HG02623 (cell line): ENCODE measurements around the gene SYNGR1.

Experiments
- ATAC-seq: cut with Tn5 transposase; IDR thresholded peaks from one replicate; pipeline ENCODE4 v1.9.1; 2021; ENCODE audit warnings: moderate library complexity; ENCODE audit not compliant: unreplicated experiment

SYNGR1 gene

GRCh38 chr22:39349967-39350726 lies at the start of gene SYNGR1:
TSS of gene SYNGR1 (plus strand) at chr22:39349991. CDS start at chr22:39350011, 20 bp downstream.
- ATAC-seq = no peak

DNA sequence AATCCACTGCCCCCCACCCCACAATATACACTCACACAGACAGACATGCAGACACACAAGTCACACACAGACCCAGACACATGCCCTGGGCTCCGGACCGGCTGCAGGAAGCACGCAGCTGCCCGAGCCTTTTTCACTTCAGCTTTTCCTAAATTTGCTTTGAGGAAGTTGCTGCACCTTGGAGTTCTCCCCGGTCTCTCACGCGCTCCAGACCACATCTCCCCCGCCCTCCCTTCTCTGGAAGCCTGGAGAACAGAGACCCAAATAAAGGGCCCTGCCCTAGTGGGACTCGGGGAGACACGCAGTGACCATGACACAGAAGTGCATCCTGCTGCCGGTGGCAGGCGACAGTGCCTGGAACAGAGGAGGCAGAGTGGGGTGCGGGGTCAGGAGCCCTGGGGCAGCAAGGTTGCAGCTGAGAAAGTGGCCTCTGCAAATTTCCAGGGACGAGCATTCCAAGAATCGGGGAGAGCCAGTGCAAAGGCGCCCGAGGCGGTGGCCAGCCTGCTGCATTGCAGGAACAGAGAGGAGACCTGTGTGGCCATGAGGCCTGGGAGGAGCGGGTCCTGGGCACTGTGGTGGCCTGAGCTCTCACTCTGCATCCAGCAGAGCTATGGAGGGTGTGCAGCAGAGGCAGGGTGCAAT lies 49.5 kb upstream of the SYNGR1 start:
- no peak for ATAC-seq

- no peak for ATAC-seq
Measured at GRCh38 chr22:39301108-39301507, 48.7 kb upstream of the SYNGR1 start.

DNA sequence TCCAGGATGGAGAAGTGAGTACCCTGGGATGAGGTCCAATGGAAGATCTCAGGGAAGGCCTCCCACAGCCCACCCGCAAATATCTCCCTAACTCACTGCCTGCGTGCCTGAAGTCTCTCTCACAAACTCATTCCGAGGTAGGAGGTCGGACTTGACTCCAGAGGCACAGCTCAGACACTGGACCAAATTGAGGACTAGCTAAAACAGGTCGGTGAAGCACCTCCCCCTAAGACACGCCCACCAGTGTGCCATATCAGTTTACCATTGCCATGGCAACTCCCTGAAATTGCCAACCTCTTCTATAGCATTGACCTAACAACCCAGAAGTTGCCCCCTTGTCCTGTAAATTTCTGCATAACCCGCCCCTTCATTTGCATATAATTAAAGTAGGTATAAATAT lies 47.9 kb upstream of the SYNGR1 start:
- no peak for ATAC-seq

DNA sequence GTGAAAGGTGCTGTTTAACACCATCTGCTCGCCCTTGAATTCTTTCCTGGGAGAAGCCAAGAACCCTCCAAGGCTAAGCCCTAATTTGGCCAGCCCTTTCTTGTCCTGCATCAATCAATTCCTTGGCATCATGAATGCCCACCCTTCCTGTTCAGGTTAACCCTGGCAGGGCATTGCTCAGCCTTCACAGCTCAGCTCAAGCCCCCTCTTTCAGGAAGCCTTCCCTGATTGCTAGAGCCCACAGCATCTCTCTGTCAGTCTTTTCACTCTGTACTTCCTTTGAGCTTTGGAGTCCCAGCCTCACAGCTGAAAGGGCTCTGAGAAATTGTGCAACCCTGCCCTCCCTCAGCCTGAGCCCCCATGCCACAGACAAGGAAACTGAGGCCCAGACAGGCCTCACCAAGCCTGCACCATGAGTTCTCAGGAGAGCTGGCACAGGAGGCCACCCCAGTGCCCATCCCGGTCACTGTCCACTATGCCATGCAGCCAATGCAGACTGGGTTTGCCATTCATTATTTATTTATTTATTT lies 47.3 kb upstream of the SYNGR1 start:
- ATAC-seq = no peak

DNA sequence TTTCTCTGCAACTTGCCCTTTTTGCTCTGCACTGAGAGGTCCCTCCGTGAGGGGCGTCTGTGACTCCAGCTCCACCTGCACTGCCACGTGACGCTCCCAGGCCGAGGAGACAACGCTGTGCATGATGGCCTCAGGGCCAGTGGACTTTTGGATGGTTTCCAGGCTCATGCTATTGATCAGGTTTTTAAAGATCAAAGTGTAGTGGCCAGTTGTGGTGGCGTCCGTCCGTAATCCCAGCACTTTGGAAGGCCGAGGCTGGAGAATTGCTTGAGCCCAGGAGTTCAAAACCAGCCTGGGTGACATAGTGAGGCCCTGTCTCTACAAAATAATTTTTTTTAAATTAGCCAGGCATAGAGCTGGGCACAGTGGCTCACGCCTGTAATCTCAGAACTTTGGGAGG lies 46.4 kb upstream of the SYNGR1 start:
- ATAC-seq = no peak

- no peak for ATAC-seq
Measured at GRCh38 chr22:39303892-39304671, 45.7 kb upstream of the SYNGR1 start.

DNA sequence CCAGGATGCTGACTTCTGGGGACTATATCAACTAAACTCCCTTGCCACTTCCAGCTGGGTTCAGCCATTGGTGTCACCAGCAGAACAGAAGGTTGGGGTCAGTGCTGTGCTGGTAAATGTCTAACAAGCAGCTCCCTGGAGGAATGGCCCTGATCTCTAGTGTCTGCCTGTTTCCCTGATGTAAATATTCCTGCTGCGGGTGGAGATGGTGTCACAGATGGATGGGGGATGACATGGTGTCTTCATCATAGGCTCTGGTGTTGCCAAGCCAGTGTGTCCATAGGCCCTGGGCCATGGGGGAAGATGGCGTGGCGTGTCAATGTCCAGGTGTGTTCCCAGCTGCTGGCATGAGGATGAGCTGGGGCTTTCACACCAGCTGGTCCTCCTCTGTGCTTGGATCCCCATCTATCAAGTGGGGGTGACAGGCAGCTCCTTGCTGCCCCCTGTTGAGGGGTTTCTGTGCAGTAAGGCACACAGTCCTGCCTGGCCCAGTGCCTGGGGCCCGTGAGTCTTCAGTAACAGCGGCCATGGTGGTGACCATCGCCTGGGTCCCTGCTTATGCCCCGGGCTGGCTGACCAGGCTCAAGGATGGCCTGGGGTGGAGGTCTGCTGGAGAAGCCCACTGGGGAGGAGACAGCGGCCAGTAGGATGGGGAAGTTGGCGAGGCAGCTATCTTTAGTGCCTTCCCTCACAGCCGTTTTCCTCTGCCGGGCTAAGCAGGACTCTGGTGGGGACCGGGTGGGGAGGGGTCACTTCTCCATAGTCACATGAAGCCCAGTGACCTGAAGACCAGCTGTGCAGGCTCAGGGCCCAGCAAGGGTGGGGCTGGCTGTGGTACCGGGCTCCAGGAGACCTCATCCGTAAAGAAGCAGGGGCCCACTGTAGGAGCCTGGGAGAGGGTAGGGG lies 43.1 kb upstream of the SYNGR1 start:
- no peak for ATAC-seq

GRCh38 chr22:39308614-39309363 lies 41.0 kb upstream of the SYNGR1 start:
- ATAC-seq = no peak

DNA sequence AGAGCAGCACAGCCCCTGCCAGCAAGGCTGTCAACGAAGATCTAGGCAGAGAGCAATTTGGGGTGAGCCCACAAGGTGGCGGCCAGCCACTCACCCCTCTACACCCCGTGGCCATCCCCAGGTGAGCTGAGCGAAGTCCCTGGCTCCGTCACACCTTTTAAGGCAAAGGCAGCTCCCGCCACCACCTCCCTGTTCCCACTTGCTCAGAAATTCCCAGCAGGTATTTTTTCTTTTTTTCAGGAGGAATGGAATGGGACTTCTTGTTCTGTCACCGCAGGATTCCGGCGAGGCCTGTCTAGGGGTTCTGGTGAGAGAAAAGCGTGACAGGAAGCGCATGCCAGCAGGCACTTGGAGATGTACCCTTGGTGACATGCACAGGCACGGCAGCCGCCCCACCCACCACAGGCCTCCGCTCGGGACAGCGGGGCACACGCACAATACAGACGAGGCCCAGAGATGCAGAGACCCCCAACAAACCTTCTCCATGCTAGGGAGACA lies 40.4 kb upstream of the SYNGR1 start:
- ATAC-seq = no peak

GRCh38 chr22:39309881-39310714 lies 39.7 kb upstream of the SYNGR1 start:
- ATAC-seq = no peak

GRCh38 chr22:39311592-39312400 lies 38.0 kb upstream of the SYNGR1 start:
- no peak for ATAC-seq

DNA sequence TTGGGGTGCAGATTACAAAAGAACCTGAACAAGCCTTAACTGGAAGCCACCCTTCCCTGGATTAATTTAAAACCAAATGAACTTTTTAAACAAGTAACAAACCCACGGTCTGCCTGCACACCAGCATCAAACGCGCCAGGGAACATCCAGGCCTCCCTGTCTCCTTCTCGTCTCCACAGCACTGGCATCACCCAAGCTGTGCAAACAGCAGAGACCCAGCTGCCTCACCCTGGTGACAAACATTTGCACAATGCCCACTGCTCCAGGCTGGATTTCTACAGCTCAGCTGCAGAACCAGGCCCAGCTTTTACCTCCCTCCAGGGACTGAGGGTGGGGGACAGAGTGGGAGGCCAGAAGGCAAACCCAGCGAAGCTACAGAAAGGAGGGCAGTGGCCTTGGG lies 37.4 kb upstream of the SYNGR1 start:
- ATAC-seq = no peak

DNA sequence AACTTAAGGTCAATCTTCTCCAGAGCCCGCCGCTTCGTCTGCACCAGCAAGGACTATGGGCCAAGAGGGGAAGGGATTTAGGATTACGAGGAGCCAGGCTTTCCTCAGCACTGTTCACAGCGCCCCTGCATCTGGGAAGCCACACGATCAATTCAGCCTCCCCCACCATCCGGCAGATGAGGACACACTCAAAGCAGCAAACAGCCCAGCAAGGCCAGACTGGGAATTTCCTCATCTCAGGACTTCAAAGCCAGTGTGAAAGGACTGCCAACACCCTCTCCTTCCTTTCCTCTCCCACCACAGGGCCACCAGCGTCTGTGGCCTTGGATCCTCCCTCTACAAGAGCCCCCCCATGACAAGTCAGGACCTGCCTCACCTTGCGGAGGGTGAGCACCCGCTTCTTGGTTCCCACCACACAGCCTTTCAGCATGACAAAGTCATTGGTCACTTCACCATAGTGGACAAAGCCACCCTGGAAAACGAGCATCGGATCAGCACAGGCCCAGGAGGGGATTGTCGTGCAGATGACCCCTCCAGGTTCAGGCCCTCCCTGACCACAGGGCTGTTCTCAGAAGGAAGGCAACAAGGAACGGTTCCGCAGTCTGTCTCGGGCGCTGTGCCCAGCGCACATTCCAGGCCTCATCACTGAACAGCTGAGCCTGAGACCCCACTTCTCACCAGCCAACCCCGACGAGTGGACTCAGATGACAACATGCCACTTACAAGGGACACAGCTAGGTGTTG lies 36.4 kb upstream of the SYNGR1 start:
- ATAC-seq = no peak

DNA sequence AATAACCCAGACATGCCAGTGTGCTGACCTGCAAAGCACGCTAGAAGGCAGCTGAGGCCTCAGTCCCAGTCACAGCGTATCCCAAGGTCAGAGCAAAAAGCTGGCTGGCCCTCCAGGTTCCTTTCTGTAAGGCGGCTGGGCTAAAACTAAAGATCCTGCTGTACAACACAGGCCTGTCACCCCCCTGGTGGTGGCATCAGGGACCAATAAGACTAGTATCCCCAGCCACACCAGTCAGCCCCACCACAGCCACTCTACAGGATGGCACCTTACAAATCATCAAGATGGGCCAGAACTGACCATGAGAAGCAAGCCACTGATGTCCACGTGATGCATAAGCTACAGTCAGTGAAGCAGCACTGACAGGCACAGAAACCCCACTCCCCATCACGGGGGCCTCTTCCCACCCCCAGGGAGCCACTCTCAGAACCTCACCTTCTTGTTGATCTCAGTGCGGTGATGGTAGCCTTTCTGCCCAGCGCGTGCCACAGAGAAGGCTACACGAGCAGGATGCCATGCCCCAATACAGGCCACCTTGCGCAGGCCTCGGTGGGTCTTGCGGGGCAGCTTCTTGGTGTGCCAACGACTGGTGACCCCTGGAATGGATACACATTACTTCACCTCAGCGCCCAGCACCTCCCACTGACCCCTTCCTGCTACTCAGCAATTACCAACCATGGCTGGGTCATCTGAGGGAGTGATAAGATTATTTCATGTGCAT lies 35.4 kb upstream of the SYNGR1 start:
- ATAC-seq = no peak

- no peak for ATAC-seq
Measured at GRCh38 chr22:39315389-39315788, 34.4 kb upstream of the SYNGR1 start.
